Keratinocyte (primary cell): ENCODE results near the gene SMIM35. TPM values are rescaled to one million over a fixed set of nuclear protein-coding genes. Genes with fewer than 3 reads are reported as not detected.

Source experiments
- DNase-seq: peaks from one replicate; pipeline ENCODE4 v3.0.0-alpha.2; 2011; ENCODE audit warnings: low read depth, missing footprints, low spot score
- FAIRE-seq: peaks from 2 replicates; lab custom pipeline; 2011; peaks lifted over from hg19 to GRCh38; lab: Jason Lieb, UNC
- H2AFZ ChIP-seq: 2 replicates; pipeline ENCODE4 v1.6.0; 2012; ENCODE audit warnings: low read length, control low read depth, inconsistent platforms; ENCODE audit not compliant: control insufficient read depth
- H3K27ac ChIP-seq: 2 replicates; pipeline ENCODE4 v1.5.1; 2011; ENCODE audit warnings: low read length; ENCODE audit not compliant: control insufficient read depth, insufficient read depth
- H3K27me3 ChIP-seq: 3 replicates; pipeline ENCODE4 v1.6.0; 2011; ENCODE audit warnings: low read length; ENCODE audit not compliant: control insufficient read depth, insufficient read depth; ENCODE audit errors: extremely low read depth
- H3K36me3 ChIP-seq, 2 experiments: 2 replicates in 1 of 2; 3 replicates in 1 of 2; pipeline ENCODE4 v1.5.1; 2011; ENCODE audit warnings: low read length in 2 of 2, mild to moderate bottlenecking in 1 of 2; ENCODE audit not compliant: control insufficient read depth in 2 of 2, insufficient read depth in 2 of 2; ENCODE audit errors: extremely low read depth in 1 of 2
- H3K4me1 ChIP-seq: 3 replicates; pipeline ENCODE4 v1.5.1; 2011; ENCODE audit warnings: low read length; ENCODE audit not compliant: control insufficient read depth, insufficient read depth; ENCODE audit errors: extremely low read depth
- H3K4me2 ChIP-seq: 3 replicates; pipeline ENCODE4 v1.6.0; 2011; ENCODE audit warnings: low read depth, low read length; ENCODE audit not compliant: control insufficient read depth, insufficient read depth; ENCODE audit errors: extremely low read depth
- H3K4me3 ChIP-seq, 3 experiments: fragments of 200-600 bp in 1 of 3; sonication (generic) in 1 of 3; 2 replicates in 2 of 3; 3 replicates in 1 of 3; pipeline ENCODE4 v1.5.1; 2011 to 2016; ENCODE audit warnings: low read length in 3 of 3, mild to moderate bottlenecking in 3 of 3, control low read depth in 2 of 3, inconsistent platforms in 1 of 3, low read depth in 1 of 3, mixed read lengths in 1 of 3, mixed run types in 1 of 3, moderate library complexity in 1 of 3; ENCODE audit not compliant: control insufficient read depth in 2 of 3, insufficient read depth in 2 of 3; ENCODE audit errors: extremely low read depth in 1 of 3
- H3K79me2 ChIP-seq: 2 replicates; pipeline ENCODE4 v1.6.0; 2012; ENCODE audit warnings: low read length; ENCODE audit not compliant: control insufficient read depth, insufficient read depth
- H3K9ac ChIP-seq: 3 replicates; pipeline ENCODE4 v1.6.0; 2011; ENCODE audit warnings: low read length; ENCODE audit not compliant: control insufficient read depth, insufficient read depth; ENCODE audit errors: extremely low read depth
- H3K9me1 ChIP-seq: 3 replicates; pipeline ENCODE4 v1.6.0; 2011; ENCODE audit warnings: low read length; ENCODE audit not compliant: control insufficient read depth, insufficient read depth; ENCODE audit errors: extremely low read depth
- H3K9me3 ChIP-seq: 2 replicates; pipeline ENCODE4 v1.5.1; 2012; ENCODE audit warnings: low read depth, low read length; ENCODE audit not compliant: control insufficient read depth
- H4K20me1 ChIP-seq: 3 replicates; pipeline ENCODE4 v1.6.0; 2011; ENCODE audit warnings: low read length; ENCODE audit not compliant: control insufficient read depth, insufficient read depth; ENCODE audit errors: extremely low read depth
- EZH2 ChIP-seq: IDR thresholded peaks from one replicate; pipeline ENCODE4 v1.6.1; 2012; ENCODE audit warnings: inconsistent platforms, mild to moderate bottlenecking, low read length, moderate library complexity
- dilution Hi-C: fragments of 300-500 bp; cut with MboI; formaldehyde crosslinking; loops from one replicate; pipeline ENCODE4 v1.7.0; 2020; ENCODE audit warnings: low sequenced_read_pairs; ENCODE audit not compliant: extremely low pct_ligation_motif_present
- polyA plus RNA-seq, 5 experiments: library from polyadenylated mRNA; depleted of rRNA in 3 of 5; stranded (reverse) in 3 of 5; stranded (forward) in 1 of 5; unstranded in 1 of 5; fragments of >200 nt; gene quantifications; 1 replicate in 1 of 5; 2 replicates in 3 of 5; 3 replicates in 1 of 5; pipeline versions ENCODE4 v1.2.1 to v1.2.3, GENCODE V29; 2011 to 2012; ENCODE audit warnings: missing spikeins in 2 of 5, low read depth in 1 of 5, low replicate concordance in 1 of 5
- TF ChIP-seq, protein P1 (sequence below), 3 experiments: IDR thresholded peaks in 1 of 3; conservative IDR thresholded peaks in 1 of 3; optimal IDR thresholded peaks in 1 of 3; 2 replicates in 2 of 3; 3 replicates in 1 of 3; pipeline versions ENCODE3 to v1.5.1; 2011; ENCODE audit warnings: low read length in 3 of 3, mild to moderate bottlenecking in 3 of 3, moderate library complexity in 2 of 3, control low read depth in 1 of 3, inconsistent platforms in 1 of 3; ENCODE audit not compliant: insufficient read depth in 2 of 3; ENCODE audit errors: extremely low read depth in 1 of 3

SMIM35 gene
- polyA plus RNA-seq, 1 donor (not counting 4 experiments of a cell fraction or from before 2014, with no cell fraction given) = not detected

DNA sequence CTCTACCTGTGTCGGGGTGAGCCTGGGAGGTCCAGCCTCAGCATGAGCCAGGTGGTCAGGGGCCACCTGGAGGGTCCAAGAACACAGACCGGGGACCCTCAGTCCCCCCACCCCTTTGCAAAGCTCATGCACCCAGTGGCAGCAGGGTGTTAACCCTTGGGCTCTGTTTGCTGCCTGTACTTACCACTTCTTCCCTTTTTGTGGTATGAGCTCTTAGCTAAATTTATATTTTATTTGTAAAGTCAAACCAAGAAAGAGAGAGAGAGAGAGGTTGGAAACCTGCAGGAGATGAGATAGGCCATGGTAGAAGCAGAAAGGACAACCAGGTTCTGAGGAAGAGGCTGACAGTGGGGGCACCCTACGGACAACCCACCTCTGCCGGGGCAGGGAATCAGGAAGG lies 70.7 kb downstream of the SMIM35 start:
- dilution Hi-C loops = no loop called here
- no peak for FAIRE-seq
- H3K4me1 ChIP-seq = peaks cover 11% of the 10 kb centered on the region
- H3K4me3 ChIP-seq = no peak overlapping the region
- H3K4me2 ChIP-seq = no peak overlapping the region
- no peak for DNase-seq
- H4K20me1 ChIP-seq = no peaks in the 10 kb centered on the region
- no peaks in the 10 kb centered on the region for H3K9me3 ChIP-seq
- H2AFZ ChIP-seq = no peak overlapping the region
- H3K79me2 ChIP-seq = no peaks in the 10 kb centered on the region
- H3K27ac ChIP-seq = no peak overlapping the region
- no peak for TF ChIP-seq EZH2
- no peak overlapping the region for H3K9ac ChIP-seq
- peaks cover 2% of the 10 kb centered on the region for H3K9me1 ChIP-seq
- H3K36me3 ChIP-seq = no peaks in the 10 kb centered on the region
- peaks cover 4% of the 10 kb centered on the region for H3K27me3 ChIP-seq

DNA sequence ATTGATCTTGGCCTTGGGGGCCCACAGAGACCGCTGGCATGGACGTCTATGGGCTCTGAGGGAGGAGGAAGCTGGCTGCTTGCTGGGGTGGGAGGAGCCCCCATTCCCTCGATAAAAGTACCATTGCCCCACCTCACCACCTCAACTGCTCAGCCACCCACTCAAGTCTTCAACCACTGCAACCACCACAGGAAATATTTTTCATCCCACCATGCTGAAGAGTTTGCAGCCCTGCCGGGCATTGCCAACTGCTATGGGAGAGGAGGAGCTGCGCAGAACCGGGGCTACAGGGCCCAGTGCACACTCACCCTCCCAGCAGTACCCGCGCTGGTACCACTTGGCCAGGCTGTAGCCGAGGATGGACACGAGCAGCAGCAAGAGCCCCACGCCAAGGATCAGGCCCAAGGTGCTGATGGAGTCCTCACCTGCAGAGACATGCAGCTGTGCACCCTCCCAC lies 71.3 kb downstream of the SMIM35 start:
- no peaks in the 10 kb centered on the region for H4K20me1 ChIP-seq
- DNase-seq = no peak
- no peak overlapping the region for H3K9ac ChIP-seq
- H3K27me3 ChIP-seq = peaks cover 6% of the 10 kb centered on the region
- no peaks in the 10 kb centered on the region for H3K79me2 ChIP-seq
- no peak overlapping the region for H3K4me2 ChIP-seq
- no peak overlapping the region for H3K4me3 ChIP-seq
- dilution Hi-C loops = no loop called here
- peaks cover 17% of the 10 kb centered on the region for H3K4me1 ChIP-seq
- TF ChIP-seq, protein P1, sequence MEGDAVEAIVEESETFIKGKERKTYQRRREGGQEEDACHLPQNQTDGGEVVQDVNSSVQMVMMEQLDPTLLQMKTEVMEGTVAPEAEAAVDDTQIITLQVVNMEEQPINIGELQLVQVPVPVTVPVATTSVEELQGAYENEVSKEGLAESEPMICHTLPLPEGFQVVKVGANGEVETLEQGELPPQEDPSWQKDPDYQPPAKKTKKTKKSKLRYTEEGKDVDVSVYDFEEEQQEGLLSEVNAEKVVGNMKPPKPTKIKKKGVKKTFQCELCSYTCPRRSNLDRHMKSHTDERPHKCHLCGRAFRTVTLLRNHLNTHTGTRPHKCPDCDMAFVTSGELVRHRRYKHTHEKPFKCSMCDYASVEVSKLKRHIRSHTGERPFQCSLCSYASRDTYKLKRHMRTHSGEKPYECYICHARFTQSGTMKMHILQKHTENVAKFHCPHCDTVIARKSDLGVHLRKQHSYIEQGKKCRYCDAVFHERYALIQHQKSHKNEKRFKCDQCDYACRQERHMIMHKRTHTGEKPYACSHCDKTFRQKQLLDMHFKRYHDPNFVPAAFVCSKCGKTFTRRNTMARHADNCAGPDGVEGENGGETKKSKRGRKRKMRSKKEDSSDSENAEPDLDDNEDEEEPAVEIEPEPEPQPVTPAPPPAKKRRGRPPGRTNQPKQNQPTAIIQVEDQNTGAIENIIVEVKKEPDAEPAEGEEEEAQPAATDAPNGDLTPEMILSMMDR (optimal IDR thresholded peaks at IDR 0.05 in 1 of 3, IDR thresholded peaks at IDR 0.05 in 1 of 3, conservative IDR thresholded peaks at IDR 0.05 in 1 of 3; ENCODE audit: extremely low read depth in 1 of 3, insufficient read depth in 2 of 3, low read length in 3 of 3) = no peak
- TF ChIP-seq EZH2 = no peak
- peaks cover 2% of the 10 kb centered on the region for H3K9me1 ChIP-seq
- no peaks in the 10 kb centered on the region for H3K9me3 ChIP-seq
- no peak overlapping the region for H3K27ac ChIP-seq
- H3K36me3 ChIP-seq = no peaks in the 10 kb centered on the region
- H2AFZ ChIP-seq = no peak overlapping the region
- FAIRE-seq = no peak

DNA sequence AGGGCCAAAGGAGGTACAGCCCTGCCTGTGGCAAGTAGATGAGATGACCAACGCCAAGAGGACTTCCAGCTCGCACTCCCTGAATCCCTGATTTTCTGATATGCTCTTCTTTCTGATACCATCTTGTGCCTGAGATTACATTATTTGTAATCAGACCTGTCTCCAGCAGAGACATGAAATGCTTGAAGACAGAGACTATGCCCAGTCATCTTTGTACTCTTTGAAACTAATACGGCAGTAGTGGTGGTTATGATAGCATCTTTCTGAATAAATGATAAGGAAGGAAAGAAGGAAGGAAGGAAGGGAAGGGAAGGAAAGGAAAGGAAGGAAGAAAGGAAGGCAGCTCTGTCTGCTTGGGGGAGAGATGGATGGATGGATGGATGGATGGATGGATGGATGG lies 72.7 kb downstream of the SMIM35 start:
- no peak overlapping the region for H3K9ac ChIP-seq
- no peak overlapping the region for H3K4me3 ChIP-seq
- no peaks in the 10 kb centered on the region for H4K20me1 ChIP-seq
- dilution Hi-C loops = no loop called here
- no peaks in the 10 kb centered on the region for H3K36me3 ChIP-seq
- peaks cover 10% of the 10 kb centered on the region for H3K27me3 ChIP-seq
- H3K9me3 ChIP-seq = no peaks in the 10 kb centered on the region
- DNase-seq (no peak), FAIRE-seq (no peak)
- no peak overlapping the region for H3K27ac ChIP-seq
- H3K79me2 ChIP-seq = no peaks in the 10 kb centered on the region
- TF ChIP-seq, protein P1 (optimal IDR thresholded peaks at IDR 0.05 in 1 of 3, IDR thresholded peaks at IDR 0.05 in 1 of 3, conservative IDR thresholded peaks at IDR 0.05 in 1 of 3; ENCODE audit: extremely low read depth in 1 of 3, insufficient read depth in 2 of 3, low read length in 3 of 3) = no peak
- TF ChIP-seq EZH2 = no peak
- H3K9me1 ChIP-seq = peaks cover 2% of the 10 kb centered on the region
- peaks cover 17% of the 10 kb centered on the region for H3K4me1 ChIP-seq
- H3K4me2 ChIP-seq = no peak overlapping the region
- no peak overlapping the region for H2AFZ ChIP-seq
